Testis (tissue), 2 donors: ENCODE measurements around the gene EAF1.

ENCODE experiments used
- POLR2A ChIP-seq: fragments of 450-650 bp; IDR thresholded peaks from one replicate; pipeline ENCODE4 v1.6.1; 2017; ENCODE audit warnings: antibody characterized with exemption, mild to moderate bottlenecking, moderate library complexity
- TF ChIP-seq, protein P1 (sequence below), 3 experiments: fragments of 450-650 bp in 2 of 3; fragments of 200-600 bp in 1 of 3; sonication (generic) in 1 of 3; IDR thresholded peaks; one replicate each; pipeline ENCODE4 v1.5.1; 2016 to 2019; ENCODE audit warnings: antibody characterized with exemption in 3 of 3, mild to moderate bottlenecking in 2 of 3, moderate library complexity in 1 of 3

- TF ChIP-seq, protein P1, sequence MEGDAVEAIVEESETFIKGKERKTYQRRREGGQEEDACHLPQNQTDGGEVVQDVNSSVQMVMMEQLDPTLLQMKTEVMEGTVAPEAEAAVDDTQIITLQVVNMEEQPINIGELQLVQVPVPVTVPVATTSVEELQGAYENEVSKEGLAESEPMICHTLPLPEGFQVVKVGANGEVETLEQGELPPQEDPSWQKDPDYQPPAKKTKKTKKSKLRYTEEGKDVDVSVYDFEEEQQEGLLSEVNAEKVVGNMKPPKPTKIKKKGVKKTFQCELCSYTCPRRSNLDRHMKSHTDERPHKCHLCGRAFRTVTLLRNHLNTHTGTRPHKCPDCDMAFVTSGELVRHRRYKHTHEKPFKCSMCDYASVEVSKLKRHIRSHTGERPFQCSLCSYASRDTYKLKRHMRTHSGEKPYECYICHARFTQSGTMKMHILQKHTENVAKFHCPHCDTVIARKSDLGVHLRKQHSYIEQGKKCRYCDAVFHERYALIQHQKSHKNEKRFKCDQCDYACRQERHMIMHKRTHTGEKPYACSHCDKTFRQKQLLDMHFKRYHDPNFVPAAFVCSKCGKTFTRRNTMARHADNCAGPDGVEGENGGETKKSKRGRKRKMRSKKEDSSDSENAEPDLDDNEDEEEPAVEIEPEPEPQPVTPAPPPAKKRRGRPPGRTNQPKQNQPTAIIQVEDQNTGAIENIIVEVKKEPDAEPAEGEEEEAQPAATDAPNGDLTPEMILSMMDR (IDR thresholded peaks at IDR 0.05) = no peak
- no peak for TF ChIP-seq POLR2A
Observed at GRCh38 chr3:15470261-15470660, 42.9 kb downstream of the EAF1 start.
